SHP77 (cell line): Measurements from ENCODE around the gene CD33.
A peak's percentile ranks its signal among the peaks of the same experiment; 100 is the strongest.

Experiments used
- DNase-seq, 2 experiments: peaks; one replicate each; lab custom pipeline; 2025; lab: John Stamatoyannopoulos, UW

CD33 gene

DNA sequence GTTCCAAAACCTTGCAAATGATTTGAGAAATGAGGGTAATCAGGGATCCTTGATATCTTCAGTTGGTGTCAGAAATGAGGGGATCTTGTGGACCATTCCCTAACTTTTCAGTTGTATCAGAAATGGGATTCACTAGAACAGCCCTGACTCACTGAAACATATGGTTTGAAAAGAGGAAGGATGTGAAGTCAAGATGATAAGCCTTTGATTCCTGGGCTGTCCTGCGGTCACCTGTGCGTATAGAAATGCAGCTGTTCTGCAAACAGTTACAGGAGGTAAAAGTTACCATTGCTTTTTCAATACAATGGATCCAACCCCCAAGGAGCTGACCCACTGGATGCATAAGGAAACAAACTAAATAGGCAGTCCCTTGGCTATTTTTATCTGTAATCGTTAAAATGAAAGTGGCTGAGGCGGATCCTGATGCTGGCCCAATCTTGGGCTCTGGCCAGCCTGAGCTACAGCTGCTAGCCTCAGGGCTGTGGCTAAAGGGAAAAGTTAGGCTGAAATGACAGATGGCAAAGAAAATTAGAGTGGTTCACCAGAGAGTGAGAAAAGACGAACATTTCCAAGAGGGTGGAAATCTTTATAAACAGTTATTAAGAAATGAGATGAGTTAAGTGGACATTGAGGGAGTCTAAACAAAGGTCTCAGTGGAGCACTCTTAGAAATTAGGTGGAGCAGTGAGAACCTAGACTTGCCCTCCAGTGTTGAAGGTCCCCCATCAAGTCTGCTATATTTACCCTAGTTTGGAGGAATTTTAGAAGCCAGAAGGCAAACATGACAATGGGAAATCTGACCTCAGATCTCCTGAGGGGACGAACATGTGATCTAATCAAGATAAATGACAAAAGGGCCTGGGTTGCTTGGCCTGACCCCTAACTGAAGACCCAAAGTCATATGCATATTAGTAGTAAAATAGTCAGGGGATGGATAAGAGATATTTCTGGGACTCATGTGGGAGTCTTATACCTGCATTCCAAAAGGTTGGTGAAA lies 33.6 kb downstream of the CD33 start:
- DNase-seq: no peak

DNA sequence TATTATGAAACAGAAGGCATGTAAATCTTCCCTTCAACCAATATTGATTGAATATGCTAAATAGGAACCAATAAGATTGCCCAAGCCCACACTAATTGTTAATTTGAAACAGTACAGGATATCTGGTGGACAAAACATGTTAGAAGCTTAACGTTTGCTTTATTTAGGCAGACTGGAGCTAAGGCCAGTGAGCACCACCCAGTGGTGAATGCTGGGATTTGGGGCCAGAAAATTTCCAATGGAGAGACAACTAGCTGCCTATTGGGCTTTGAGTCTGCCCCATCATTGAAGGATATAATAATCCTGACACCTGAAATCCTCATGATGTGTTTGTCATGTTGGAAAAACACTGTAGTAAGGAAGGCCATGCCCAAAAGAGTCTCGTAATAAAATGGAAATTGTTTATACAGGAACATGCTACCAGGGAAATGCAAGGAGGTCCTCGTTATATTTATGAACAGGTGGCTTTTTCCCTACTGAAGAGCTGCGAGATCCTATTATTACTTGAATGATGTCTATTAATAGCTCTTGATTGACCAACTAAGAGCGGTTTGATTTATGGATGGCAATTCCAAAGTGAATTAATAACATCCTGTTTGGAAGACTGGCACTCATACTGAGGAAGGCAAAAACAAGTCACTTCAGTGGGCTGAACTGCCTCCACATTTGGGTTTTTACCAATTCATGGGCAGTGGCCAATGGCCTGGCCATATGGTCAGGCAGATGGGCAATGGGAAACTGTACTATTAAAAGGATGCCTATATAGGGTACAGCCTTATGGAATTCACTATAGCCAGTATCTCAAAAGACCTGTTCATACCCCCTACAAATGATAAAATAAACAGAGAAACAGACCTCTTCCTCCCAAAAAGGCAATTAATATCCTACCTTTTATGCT lies 34.7 kb downstream of the CD33 start:
- DNase-seq: peak; percentile 17 to 28

DNA sequence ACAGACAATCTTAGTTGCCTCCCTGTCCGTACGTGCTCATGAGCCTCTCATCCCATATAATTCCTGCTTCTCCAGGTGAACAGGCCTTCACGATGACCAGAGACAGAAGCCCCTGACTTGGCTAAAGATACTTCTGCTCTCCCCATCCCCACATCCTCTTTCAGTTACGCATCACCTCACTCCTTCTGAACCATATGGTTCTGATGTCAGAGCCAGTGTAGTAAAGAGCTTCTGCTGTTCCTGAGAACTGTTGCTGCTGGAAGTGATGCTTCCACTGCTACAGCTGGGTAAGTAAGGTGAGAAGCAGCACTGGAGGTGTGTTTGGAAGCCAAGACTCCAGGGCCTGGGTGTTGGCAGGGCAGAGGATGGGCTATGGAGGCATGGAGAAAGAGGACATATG lies 38.9 kb downstream of the CD33 start:
- no peak for DNase-seq

DNA sequence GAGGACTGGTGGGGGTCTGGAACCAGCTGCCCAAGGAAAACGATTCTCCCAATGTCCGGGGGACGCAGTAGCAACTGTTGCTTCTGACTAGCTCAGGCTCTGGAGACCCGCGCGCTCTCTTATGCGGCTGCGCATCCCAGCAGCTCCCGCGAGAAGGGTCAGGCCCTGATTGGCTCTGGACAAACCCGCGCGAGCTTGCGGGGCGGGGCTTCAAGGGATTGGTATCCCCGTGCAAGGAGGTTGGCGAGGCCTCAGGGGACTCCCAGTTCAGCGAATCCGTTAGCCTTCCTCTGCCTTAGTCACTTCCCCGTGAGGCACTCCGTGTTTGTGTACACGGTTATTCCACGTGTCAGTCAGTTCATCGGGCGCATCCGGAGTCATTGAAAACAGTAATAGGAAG lies 46.2 kb downstream of the CD33 start:
- DNase-seq: no peak

DNA sequence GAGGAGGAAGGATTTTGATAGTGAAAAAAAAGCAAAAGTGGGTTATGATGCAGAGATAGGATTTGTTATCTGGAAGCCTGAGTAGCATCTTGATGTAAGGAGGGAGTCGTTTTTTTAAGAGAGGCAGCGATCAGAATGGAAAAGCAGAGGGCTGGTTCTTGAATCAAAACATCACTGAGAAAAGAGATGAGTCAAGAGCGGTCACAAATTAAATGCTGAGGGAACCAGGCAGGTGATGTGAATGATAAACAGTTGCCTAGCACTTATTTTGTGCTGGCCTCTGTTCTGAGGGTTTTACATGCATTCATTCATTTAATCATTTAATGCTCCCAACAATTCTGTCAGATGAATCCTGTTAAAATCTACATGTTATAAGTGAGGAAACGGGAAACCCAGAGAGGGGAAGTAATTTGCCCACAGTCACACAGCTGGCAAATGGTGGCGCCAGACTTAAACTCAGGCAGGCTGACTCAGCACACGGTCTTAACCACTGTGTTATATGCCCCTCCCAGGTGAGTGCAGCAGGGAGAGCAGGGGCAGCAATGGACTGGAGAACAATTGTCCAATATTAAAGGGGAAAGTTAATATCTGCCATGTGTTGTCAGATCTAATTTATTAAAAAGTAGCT lies 47.4 kb downstream of the CD33 start:
- DNase-seq: no peak

DNA sequence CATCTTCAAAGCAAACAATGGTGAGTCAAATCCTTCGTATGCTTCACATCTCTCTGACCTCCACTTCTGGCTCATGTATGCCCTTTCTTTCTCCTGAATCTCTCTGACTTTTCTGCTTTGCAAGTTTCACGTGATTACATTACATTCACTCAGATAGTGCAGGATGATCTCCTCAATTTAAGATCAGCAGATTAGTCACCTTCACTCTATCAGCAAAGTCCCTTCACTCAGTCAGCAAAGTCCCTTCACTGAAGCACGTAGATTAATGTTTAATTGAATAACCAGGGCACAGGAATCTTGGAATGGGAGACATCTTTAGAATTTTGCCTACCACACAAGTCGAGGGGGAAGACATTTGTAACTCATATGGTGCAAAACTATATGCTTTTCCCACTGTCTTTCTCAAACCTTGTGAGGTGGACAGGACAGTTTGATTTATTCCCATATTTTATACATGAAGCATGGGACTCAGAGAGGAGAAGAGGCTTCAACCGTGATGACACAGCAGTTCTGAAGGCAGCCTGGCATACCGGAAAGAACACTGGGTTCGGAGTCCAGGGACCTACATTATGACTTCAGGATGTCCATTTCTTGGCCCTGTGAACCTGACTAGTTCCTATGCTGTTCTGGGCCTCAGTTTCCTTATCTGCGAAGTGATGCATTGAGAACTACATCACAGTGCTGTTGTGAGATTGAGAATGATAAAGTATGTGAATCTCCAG lies 49.3 kb downstream of the CD33 start:
- DNase-seq: no peak

DNA sequence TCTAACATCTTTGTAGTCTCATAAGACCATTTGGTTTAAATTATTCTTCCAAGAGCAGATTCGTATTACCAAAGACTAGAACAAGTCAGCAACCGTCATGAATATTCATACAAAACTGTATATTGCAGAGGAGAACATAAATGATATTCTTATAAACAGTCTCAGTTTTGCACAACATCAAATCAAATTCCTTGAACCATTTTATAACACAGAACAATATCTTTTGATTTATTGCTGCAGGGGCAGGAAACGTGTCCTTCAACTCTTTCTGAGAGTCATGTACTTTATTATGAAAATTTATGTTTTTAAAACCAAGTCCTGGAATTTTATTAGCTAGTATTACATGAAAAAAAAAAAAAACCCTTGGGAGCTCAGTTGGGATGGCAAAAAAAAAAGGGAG lies 52.2 kb downstream of the CD33 start:
- DNase-seq: no peak

DNA sequence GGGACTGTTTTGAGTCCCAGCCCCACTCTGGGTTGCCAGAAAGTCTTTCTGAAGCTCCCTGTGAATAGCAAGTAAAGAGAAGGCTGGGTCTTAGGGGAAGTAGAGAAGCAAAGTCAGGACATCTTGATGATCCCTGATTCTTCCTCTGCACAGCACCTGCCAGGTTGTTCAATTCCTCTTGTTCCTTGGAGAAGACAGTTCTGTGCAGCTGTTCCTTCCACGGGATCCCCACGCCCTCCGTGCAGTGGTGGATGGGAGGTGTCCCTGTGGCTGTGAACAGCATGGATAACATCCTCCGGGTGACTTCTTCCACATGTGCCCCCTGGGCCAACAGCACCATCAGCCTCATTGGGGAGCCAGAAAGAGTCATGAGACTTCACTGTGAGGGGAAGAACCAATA lies 57.5 kb downstream of the CD33 start:
- DNase-seq: no peak

DNA sequence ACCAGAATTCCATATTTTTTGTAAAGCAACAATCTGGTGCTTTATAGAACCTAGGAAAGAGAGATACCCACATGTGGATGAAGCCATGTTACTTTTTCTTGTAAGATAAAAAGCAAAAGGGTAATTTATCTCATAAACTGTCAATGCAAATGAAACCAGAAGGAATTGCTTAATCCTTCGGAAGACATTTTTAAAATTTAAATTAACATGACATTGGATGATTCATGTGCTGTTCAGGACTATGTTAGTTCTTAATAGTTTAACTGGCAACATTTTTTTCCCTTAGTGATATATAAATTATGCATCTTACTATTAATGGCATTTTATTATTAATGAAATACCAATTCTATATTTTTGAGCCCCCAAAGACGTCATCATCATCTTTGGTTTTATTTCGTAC lies 60.8 kb downstream of the CD33 start:
- no peak for DNase-seq
